B cell (primary cell): ENCODE measurements around the gene ALAD. TPM values are rescaled to one million over a fixed set of nuclear protein-coding genes. Genes with fewer than 3 reads are reported as not detected.
A peak's percentile ranks its signal among the peaks of the same experiment; 100 is the strongest.

Source experiments
- ATAC-seq: fragments of 200-7000 bp; cut with Tn5 transposase; one replicate; pipeline ENCODE4 v1.10.0; 2021; ENCODE audit warnings: low read depth, mild to moderate bottlenecking, moderate number of reproducible peaks, moderate library complexity
- CTCF ChIA-PET: fragments of 350-600 bp; sonication (Branson Sonifier 250); formaldehyde crosslinking; loops from one replicate; lab custom pipeline; 2021; ENCODE audit warnings: antibody characterized with exemption, inconsistent platforms; lab: Charles Lee
- POLR2A ChIA-PET: fragments of 350-600 bp; sonication (Branson Sonifier 250); formaldehyde crosslinking; loops from one replicate; lab custom pipeline; 2021; ENCODE audit warnings: antibody characterized with exemption; lab: Charles Lee
- DNase-seq: peaks from one replicate; pipeline ENCODE4 v3.0.0; 2013
- H2AFZ ChIP-seq: 2 replicates; pipeline ENCODE4 v1.6.1; 2012; ENCODE audit warnings: mild to moderate bottlenecking, low read depth, low read length; ENCODE audit not compliant: insufficient read depth, poor library complexity, severe bottlenecking
- H3K27ac ChIP-seq, 2 donors: 1 replicate in 1 of 2; 2 replicates in 1 of 2; pipeline ENCODE4 v1.5.1; 2012 to 2013; ENCODE audit warnings: low read length in 2 of 2, mild to moderate bottlenecking in 2 of 2, moderate library complexity in 1 of 2
- H3K27me3 ChIP-seq, 4 experiments: fragments of 200-600 bp in 1 of 4; sonication (generic) in 1 of 4; replicated peaks in 1 of 4; 1 replicate in 2 of 4; 2 replicates in 2 of 4; pipeline versions ENCODE4 v1.6.1 to v1.7.0; 2013 to 2016; ENCODE audit warnings: low read length in 3 of 4, mild to moderate bottlenecking in 2 of 4, mixed read lengths in 1 of 4, moderate library complexity in 1 of 4; ENCODE audit not compliant: insufficient read depth in 4 of 4, control insufficient read depth in 3 of 4; ENCODE audit errors: control extremely low read depth in 1 of 4
- H3K36me3 ChIP-seq, 2 experiments: replicated peaks in 1 of 2; 1 replicate in 1 of 2; 2 replicates in 1 of 2; pipeline versions ENCODE4 v1.6.1 to v1.7.1; 2013; ENCODE audit warnings: low read length in 1 of 2; ENCODE audit not compliant: insufficient read depth in 2 of 2, control insufficient read depth in 1 of 2; ENCODE audit errors: control extremely low read depth in 1 of 2, extremely low read depth in 1 of 2
- H3K4me1 ChIP-seq, 2 donors: fragments of 200-600 bp in 1 of 2; sonication (generic) in 1 of 2; 1 replicate in 1 of 2; 2 replicates in 1 of 2; pipeline versions ENCODE4 v1.5.1 to v1.6.1; 2013 to 2017; ENCODE audit warnings: low read length in 2 of 2; ENCODE audit not compliant: control insufficient read depth in 2 of 2, insufficient read depth in 2 of 2
- H3K4me2 ChIP-seq: replicated peaks from 2 replicates; pipeline ENCODE3; 2012; ENCODE audit warnings: mild to moderate bottlenecking, low read depth, low read length; ENCODE audit not compliant: poor library complexity, severe bottlenecking
- H3K4me3 ChIP-seq, 5 experiments: fragments of 200-600 bp in 1 of 5; sonication (generic) in 1 of 5; 1 replicate in 3 of 5; 2 replicates in 2 of 5; pipeline versions ENCODE4 v1.5.1 to v1.7.0; 2011 to 2016; ENCODE audit warnings: low read length in 4 of 5, mild to moderate bottlenecking in 4 of 5, low read depth in 2 of 5, control low read depth in 1 of 5, moderate library complexity in 1 of 5; ENCODE audit not compliant: insufficient read depth in 1 of 5; ENCODE audit errors: control extremely low read depth in 1 of 5, extremely low read depth in 1 of 5
- H3K79me2 ChIP-seq: fragments of 200-600 bp; sonication (generic); one replicate; pipeline ENCODE4 v1.6.0; 2016; ENCODE audit warnings: low read length; ENCODE audit not compliant: control insufficient read depth, insufficient read depth
- H3K9ac ChIP-seq: fragments of 200-600 bp; sonication (generic); 2 replicates; pipeline ENCODE4 v1.6.1; 2017; ENCODE audit warnings: mild to moderate bottlenecking, low read length, moderate library complexity
- H3K9me3 ChIP-seq, 3 donors: one replicate each; pipeline versions ENCODE4 v1.6.1 to v1.7.1; 2013; ENCODE audit warnings: low read length in 2 of 3; ENCODE audit not compliant: control insufficient read depth in 2 of 3, insufficient read depth in 1 of 3; ENCODE audit errors: control extremely low read depth in 1 of 3
- H4K20me1 ChIP-seq: 2 replicates; pipeline ENCODE4 v1.6.0; 2012; ENCODE audit warnings: mild to moderate bottlenecking, low read length; ENCODE audit not compliant: insufficient read depth, control insufficient read depth, poor library complexity, severe bottlenecking
- H3K27ac Mint-ChIP-seq: one replicate; pipeline ENCODE4 v1.8.0; 2021; ENCODE audit warnings: mixed read lengths
- H3K27me3 Mint-ChIP-seq: one replicate; pipeline ENCODE4 v1.8.0; 2021; ENCODE audit warnings: mixed read lengths
- H3K4me1 Mint-ChIP-seq: one replicate; pipeline ENCODE4 v1.8.0; 2021; ENCODE audit warnings: mixed read lengths
- H3K4me3 Mint-ChIP-seq: one replicate; pipeline ENCODE4 v1.8.0; 2021; ENCODE audit warnings: mixed read lengths
- H3K9me3 Mint-ChIP-seq: one replicate; pipeline ENCODE4 v1.8.0; 2022; ENCODE audit warnings: mixed read lengths; ENCODE audit not compliant: insufficient read depth
- EZH2 ChIP-seq: IDR thresholded peaks from 2 replicates; pipeline ENCODE4 v1.6.1; 2012; ENCODE audit warnings: borderline replicate concordance, low read depth, mild to moderate bottlenecking, moderate library complexity, low read length; ENCODE audit not compliant: insufficient read depth, poor library complexity, severe bottlenecking
- WGBS: methylation state at CpG from one replicate; pipeline ENCODE4 v1.1.5; 2013; ENCODE audit warnings: missing lambda C conversion rate; ENCODE audit not compliant: insufficient coverage; 5-methylcytosine and 5-hydroxymethylcytosine counted together
- intact Hi-C: fragments of 100-400 bp; cut with micrococcal nuclease; formaldehyde crosslinking; loops from one replicate; pipeline ENCODE4 v1.10.0; 2022
- polyA plus RNA-seq: library from polyadenylated mRNA; depleted of rRNA; stranded (reverse); fragments of >200 nt; gene quantifications from 2 replicates; pipeline ENCODE4 v1.2.3, GENCODE V29; 2012
- total RNA-seq, 2 donors: library from RNA; stranded (reverse); fragments of 120-200 nt in 1 of 2; gene quantifications; 1 replicate in 1 of 2; 2 replicates in 1 of 2; pipeline versions ENCODE4 v1.2.3 to v1.2.4, GENCODE V29; 2013 to 2022
- TF ChIP-seq, protein P1 (sequence below): fragments of 200-600 bp; IDR thresholded peaks from one replicate; pipeline ENCODE4 v1.8.0; 2022; ENCODE audit warnings: antibody characterized with exemption, mild to moderate bottlenecking

The ALAD gene
- total and polyA plus RNA-seq, 2 donors (not counting 1 experiment from before 2014, with no cell fraction given) = 22.0 to 39.8 TPM

- intact Hi-C loops = no loop called here
- Histone ChIP-seq H3K4me2 (no peak overlapping the region), H3K4me1 (no peaks in the 10 kb centered on the region), H3K9me3 (no peaks in the 10 kb centered on the region), H4K20me1 (no peaks in the 10 kb centered on the region), H3K36me3 (peaks cover 0 to 46% of the 10 kb centered on the region in 2 experiments), H3K79me2 (no peaks in the 10 kb centered on the region), H3K4me3 (no peak overlapping the region), H3K27me3 (no peaks in the 10 kb centered on the region), H2AFZ (no peak overlapping the region), H3K27ac (no peak overlapping the region), H3K9ac (no peak overlapping the region)
- H3K4me3 Mint-ChIP-seq = no peak overlapping the region
- WGBS = 99% methylated on average over 4 of the region's 4 CpGs
- DNase-seq (no peak), ATAC-seq (no peak)
- peaks cover 2% of the 10 kb centered on the region for H3K4me1 Mint-ChIP-seq
- ChIA-PET POLR2A (interaction anchor here (0.6 kb wide), 1 partner anchor 11 kb away, joined by 6 read pairs; no protein-coding TSS in a partner anchor), CTCF (interaction anchor here (1.2 to 1.8 kb wide), 2 partner anchors 15 to 19 kb away, joined by 3 to 5 read pairs; no protein-coding TSS in a partner anchor)
- H3K9me3 Mint-ChIP-seq = no peaks in the 10 kb centered on the region
- no peaks in the 10 kb centered on the region for H3K27me3 Mint-ChIP-seq
- no peak overlapping the region for H3K27ac Mint-ChIP-seq
- TF ChIP-seq, protein P1, sequence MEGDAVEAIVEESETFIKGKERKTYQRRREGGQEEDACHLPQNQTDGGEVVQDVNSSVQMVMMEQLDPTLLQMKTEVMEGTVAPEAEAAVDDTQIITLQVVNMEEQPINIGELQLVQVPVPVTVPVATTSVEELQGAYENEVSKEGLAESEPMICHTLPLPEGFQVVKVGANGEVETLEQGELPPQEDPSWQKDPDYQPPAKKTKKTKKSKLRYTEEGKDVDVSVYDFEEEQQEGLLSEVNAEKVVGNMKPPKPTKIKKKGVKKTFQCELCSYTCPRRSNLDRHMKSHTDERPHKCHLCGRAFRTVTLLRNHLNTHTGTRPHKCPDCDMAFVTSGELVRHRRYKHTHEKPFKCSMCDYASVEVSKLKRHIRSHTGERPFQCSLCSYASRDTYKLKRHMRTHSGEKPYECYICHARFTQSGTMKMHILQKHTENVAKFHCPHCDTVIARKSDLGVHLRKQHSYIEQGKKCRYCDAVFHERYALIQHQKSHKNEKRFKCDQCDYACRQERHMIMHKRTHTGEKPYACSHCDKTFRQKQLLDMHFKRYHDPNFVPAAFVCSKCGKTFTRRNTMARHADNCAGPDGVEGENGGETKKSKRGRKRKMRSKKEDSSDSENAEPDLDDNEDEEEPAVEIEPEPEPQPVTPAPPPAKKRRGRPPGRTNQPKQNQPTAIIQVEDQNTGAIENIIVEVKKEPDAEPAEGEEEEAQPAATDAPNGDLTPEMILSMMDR = no peak
- no peak for TF ChIP-seq EZH2
These were observed 14.3 kb downstream of the ALAD start for GRCh38 chr9:113386571-113387393.

DNA sequence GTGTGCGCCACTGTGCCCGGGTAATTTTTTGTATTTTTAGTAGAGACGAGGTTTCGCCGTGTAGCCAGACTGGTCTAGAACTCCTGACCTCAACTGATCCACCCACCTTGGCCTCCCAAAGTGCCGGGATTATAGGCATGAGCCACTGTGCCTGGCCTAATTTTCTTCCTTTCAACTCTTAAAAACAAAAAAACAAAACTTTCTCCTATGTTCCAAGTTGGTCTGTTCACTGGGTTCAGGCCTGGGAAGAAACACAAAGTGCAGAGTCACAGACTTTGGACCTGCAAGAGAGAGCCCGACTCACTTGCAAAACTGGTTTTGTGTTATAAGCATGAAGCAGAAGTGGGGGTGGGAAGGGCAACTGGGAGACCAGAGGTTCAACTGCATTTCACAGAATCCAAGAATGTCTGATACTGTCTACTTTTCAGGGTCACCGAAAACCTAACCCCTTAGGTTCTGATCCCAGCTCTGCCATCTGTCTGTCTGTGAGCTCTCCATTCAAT is 19.1 kb downstream of the ALAD start:
- no peaks in the 10 kb centered on the region for H3K27me3 ChIP-seq
- H3K27ac Mint-ChIP-seq = peak overlapping the region; percentile 20
- H3K36me3 ChIP-seq = peaks cover 0 to under 1% of the 10 kb centered on the region in 2 experiments
- H3K4me1 Mint-ChIP-seq = peaks cover 11% of the 10 kb centered on the region
- H3K79me2 ChIP-seq = no peaks in the 10 kb centered on the region
- TF ChIP-seq EZH2 = no peak
- TF ChIP-seq, protein P1 = no peak
- DNase-seq = no peak
- WGBS = 98% methylated on average over 8 of the region's 8 CpGs
- no peak overlapping the region for H3K27ac ChIP-seq
- intact Hi-C loops = loop anchor here (2.0 kb wide), 1 partner anchor 19 kb away; the partner anchor contains the start of gene ALAD
- no peak overlapping the region for H3K4me3 Mint-ChIP-seq
- no peaks in the 10 kb centered on the region for H3K9me3 Mint-ChIP-seq
- H3K27me3 Mint-ChIP-seq = no peaks in the 10 kb centered on the region
- ATAC-seq = no peak
- POLR2A ChIA-PET = no interaction called here
- no peaks in the 10 kb centered on the region for H4K20me1 ChIP-seq
- H3K9me3 ChIP-seq = no peaks in the 10 kb centered on the region
- no peak overlapping the region for H3K4me2 ChIP-seq
- no peak overlapping the region for H2AFZ ChIP-seq
- H3K9ac ChIP-seq = no peak overlapping the region
- peaks cover 3 to 12% of the 10 kb centered on the region in 2 donors for H3K4me1 ChIP-seq
- CTCF ChIA-PET = no interaction called here
- no peak overlapping the region for H3K4me3 ChIP-seq
